NCI-H510A treated with DMSO at 0.1 percent for 48 hours (cell line): ENCODE results near the gene KLF15.

ENCODE experiments used
- DNase-seq: peaks from one replicate; lab custom pipeline; 2025; lab: John Stamatoyannopoulos, UW

KLF15 gene

DNA sequence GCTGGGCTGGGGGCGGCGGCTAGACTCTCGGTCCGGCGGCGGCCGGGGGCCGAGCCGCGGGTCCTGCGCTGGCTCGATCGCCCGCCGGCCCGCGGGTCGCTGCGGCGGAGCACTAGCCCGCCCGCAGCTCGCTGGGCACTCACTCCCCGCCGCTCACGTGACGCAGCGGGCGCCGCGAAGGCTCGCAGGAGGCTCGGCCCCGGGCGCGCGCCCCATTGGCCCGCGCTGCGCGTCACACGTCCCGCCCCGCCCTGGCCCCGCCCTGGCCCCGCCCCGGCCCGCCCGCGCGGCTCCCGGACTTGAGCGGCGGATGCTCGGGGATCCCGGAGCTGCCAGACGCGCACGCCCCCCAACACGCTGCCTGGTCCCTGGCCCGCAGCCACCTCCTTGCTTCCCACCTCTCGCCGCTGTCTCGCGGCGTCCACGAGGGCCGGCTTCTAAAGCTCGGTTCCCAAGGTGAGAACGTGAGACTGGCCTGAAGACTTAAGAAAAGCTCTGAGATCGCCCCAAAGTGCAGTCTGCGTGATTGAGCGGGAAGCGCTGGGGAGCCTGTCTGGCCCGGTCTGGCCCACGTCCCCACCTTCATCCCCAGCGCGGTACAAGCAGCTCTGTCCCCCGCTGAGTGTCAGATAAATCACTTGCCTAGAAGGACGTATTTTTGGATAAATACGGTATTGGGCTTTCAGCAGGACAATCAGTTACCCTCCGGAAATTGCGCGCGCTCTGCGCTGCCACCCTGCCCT lies at the start of gene KLF15:
KLF15 (minus strand) TSS at position 114 of the 743 bp plus-strand sequence. CDS start 4,486 bp downstream, outside the sequence.
- DNase-seq = peak; percentile 67

DNA sequence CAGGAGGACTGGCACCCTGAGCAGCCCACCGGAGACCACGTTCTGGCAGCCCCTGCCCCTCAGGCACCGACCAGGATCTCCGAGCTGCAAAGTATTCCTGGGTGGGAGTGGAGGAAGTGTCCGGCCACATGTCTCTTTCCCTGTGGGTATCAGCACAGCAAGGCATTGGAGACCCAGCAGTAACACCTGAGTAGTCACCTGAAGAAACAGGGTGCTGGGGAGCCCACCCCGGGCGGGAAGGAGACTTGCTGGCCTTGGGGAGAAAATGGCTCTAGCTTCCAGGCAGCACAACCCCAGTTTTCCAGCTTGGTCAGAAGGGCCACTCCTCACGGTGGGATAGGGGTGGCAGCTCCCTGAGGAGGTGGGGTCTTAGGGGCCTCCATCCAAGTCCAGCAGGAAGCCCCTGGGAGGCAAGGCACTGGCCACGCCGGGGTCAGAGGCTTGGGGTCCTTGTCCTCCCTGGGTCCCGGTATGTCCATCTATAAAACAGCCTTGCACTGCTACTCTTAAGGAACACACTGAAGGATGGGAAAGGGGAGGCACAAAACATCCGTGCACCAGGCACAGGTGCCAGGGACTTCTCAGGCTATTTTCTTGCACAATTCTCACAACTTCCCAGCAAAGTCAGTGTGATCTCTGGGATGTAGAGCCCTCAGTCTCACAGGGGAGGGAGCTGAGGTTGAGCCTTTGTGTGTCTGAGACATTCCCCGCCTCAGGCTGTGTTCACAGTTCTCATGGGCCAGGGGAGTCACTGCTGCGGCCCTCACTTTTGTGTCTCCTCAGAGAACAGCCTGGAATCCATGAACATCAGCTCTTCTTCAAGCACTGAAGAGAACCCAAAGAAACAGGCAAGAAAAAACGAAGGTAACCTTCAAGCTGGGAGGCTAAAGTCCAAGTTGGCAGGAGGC lies 49.4 kb upstream of the KLF15 start:
- DNase-seq = no peak

DNA sequence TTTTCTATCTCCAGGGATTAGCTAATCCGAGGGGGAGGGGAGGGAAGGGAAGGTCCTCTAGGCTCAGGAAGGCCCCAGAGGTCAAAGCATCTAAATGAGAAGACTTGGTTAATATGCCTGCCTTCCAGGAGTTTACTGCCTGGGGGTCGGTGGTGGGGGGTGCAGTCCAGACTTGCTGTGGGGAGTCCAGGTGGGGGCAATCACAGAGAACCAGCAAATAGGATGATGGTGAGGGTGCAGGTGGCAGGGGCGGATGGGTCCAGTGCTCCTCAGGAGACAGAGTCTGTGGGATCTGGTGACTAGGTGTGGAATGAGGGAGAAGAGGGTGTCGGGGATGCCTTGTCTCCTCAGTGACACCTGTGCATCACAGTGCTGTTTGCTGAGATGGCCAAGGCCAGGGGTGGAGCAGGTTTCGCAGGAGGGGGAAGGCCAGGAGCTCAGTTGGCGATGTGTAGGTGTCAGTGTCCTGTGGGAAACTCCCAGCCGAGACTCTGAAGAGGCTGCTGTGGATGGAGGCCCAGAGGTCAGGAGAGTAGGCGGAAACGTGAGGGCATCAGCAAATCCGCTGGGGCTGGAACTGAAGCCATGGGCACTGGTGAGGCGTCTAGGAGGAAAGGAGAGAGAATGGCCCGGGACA lies 45.6 kb upstream of the KLF15 start:
- DNase-seq = no peak

DNA sequence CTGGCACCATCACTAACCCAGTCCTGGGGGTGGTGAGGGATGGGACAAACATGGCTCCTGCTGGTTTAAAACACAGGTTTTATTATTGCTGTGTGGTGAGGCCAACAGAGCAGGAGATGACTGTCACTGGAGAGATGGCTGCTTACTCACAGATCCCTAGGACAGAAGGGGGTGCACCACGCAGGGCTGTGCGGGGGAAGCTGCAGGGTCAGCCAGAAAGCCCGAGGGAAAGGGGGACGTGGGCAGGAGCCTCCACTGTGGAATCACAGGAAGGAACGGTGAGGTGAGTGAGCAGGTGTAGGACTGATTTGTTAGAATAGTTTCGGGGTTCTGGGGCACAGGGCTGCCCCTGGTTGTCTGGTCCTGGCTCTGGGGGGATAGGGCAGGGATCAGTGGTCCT lies 45.0 kb upstream of the KLF15 start:
- no peak for DNase-seq

DNA sequence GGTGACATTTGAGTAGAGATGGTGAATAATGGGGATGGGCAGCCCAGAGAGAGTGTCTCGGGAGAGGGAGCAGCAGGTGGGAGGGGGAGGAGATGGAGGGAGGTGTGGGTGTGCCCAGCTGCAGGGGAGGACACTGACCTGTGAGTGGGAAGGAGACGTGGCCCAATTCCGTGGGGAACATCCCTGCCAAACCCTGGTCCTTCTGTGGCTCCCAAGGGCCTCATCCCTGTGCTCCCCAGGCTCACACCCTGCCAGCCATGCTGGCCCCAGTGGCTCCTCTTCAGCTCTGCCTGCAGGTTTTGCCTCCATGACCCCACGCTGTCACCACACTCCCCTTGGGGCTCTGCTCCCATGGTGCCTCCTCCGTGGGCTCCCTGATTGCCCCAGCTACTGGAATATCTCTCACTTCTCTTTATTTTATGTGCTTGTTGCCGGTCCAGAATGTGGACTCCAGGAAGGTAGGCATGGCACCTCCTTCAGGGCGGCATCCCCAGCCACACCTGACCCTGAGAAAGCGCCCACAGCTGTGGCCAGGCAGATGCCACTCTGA lies 44.5 kb upstream of the KLF15 start:
- DNase-seq = no peak

DNA sequence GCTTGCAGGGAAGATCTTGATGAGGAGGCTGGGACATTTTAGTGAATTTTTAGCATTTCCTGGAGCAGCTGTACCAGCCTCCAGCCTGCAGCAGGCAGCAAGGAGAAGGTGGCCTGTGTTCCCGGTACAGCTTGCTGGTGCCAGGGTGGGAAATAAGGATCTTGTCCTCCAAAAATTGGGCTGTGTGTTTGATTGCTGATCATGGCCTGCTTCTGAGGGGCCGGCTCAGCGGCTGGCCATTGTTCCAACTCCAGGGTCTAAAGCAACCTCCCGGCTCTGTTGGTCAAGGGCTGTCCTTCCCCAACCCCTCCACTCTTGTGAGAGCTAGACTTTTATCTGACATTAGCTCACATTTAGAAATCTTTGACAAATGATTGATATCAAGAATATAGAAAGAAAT lies 42.5 kb upstream of the KLF15 start:
- no peak for DNase-seq

DNA sequence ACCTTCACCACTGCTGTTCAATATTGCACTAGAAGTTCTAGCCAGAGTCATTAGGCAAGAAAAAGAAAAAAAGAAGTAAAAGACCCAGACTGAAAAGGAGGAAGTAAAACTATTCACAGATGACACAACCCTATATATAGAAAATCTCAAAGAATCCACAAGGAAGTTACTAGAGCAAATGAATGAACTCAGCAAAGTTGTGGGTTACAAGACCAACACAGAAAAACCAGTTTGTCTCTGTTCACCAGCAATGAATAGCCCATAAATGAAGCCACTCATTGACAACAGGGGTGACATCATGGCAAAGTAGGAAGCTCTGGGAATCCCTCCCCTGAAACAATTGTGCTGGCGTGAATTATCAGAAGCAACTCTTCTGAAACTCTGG lies 42.1 kb upstream of the KLF15 start:
- no peak for DNase-seq

DNA sequence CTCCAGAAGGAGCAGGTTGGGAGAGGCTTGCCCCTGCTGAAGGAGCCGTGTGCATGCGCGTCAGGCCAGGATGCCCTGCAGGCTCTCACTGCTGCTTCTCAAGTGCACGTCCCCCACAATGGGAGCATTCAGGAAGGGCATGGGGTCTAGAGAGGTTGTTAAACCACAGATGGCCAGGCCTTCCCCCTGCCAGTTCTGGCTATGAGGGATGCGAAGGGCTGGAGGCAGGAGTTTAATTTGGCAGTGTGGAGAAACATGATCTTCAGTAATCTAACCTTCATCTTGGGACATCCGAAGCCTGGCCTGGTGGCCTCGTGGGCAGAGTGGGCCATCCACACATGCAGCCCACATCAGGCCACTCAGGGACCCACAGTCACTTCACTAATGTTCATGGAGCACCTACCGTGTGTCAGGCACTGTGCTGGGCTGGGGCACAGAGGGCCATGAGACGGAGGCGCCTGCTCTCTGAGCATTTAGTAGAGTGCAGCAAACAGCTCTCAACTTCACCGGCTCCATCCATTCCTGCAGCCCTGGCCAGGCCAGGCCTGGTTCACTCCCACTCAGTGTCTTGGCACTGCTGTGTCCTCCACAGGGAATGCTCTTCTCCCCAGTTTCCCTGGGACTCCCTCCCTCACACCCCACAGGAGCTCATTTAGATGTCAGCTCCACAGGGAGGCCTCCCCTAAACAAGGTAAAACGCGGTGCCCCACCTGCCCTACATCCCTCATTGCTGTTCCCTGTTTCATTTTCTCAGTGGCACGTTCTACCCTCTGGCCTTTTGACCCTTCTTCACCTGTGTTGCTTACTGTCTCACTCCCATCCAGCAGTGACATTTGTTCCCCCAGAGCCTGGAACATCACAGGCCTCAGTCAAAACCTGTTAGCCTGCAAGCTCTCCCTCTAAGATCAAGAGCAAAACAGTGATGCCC lies 41.5 kb upstream of the KLF15 start:
- DNase-seq = no peak

DNA sequence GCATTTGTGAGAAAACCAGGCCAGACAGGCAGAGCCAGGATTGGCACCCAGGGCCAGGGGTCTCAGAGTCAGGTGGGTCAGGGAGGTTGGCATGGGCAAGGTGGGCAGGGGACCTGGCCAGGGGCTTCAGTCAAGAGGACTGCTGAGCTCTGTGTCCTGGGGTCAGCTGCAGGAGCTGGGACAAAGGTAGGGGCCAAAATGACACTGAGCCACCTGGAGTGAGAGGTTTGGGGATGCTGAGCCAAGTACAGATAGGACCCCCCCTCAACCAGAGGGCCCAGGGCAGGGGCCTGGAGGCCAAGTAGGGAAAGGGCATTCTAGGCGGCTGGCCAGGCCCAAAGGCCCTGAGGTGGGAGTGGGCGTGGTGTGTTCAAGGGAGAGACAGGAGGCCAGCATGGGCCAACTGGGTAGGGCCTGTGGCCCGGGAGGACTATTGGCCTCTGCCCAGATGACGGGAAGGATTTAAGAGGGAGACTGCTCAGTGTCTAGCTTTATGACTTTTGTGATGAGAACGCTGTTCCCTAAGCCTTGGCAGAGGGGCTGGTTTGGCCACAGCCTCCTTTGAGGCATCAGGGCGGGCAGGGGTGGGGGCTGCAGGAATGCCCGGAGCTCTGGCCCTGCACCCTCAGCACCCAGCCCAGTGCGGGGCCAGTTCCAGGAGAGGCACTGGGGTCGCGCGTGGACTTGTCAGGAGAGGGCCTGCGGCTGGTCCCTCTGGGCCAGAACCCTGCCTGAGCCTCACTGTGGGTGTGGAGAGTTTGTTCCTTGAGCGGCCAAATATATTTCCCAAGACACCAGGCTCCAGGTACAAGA lies 40.6 kb upstream of the KLF15 start:
- DNase-seq = no peak

DNA sequence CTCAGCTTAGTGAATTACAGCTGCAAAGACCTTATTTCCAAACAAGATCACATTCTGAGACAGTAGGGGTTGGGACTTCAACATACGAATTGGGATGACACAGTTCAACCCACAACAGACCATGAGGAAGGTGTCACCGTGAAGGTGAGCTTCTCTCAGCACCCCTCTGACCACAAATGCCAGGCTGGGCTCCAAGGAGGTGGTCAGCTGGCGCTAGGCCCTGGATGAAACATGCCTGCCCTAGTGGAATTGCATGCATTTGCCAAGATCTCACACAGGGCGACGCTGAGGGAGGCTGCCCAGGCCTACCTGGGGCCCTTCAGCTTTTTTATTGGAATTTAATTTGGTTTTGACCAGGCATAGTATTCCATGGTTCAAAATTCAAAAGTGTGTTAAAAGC lies 39.3 kb upstream of the KLF15 start:
- DNase-seq = no peak

DNA sequence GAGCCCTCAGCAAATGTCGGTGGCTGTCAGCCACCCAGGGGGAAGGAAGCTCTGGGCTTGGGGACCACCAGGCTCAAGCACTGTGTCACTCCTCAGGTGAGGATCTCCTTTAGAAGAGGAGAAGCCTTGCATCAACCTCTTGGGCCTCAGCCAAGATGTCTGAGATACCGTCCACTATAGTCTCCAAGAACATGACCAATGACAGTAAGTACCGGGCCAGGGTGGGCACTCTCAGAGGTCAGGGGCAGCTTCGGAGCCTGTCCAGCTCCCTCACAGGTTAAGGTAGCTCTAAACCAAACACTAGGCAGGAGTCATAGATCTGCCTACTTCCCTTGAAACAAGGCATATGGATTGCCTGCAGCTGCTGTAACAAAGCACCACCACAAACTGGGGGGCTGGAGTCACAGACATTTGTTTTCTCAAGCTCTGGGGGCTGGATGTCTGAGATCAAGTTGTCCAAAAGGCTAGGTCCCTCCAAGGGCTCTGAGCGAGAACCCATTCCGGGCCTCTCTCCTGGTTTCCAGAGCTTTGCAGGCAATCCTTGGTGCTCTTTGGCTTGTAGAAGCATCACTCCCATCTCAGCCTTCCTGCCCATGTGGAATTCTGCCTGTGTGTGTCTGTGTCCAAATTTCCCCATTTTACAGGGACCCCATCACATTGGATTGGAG lies 38.8 kb upstream of the KLF15 start:
- DNase-seq = no peak

DNA sequence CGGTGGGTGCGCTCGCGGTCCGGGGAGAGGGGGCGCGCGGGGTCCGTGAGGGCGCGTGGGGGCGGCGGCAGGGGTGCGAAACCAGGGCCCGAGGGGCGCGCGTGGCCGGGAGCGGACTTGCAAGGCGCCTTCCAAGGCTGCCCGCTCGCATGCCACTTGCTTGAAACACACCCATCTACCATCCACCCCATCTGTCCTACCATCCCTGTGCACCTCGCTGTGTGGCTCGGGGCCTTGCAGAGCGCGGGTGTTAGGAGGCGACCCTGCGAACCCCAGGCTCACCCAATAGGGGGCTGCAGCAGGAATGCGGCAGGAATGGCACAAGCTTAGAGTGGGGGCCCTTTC lies 37.7 kb upstream of the KLF15 start:
- no peak for DNase-seq

DNA sequence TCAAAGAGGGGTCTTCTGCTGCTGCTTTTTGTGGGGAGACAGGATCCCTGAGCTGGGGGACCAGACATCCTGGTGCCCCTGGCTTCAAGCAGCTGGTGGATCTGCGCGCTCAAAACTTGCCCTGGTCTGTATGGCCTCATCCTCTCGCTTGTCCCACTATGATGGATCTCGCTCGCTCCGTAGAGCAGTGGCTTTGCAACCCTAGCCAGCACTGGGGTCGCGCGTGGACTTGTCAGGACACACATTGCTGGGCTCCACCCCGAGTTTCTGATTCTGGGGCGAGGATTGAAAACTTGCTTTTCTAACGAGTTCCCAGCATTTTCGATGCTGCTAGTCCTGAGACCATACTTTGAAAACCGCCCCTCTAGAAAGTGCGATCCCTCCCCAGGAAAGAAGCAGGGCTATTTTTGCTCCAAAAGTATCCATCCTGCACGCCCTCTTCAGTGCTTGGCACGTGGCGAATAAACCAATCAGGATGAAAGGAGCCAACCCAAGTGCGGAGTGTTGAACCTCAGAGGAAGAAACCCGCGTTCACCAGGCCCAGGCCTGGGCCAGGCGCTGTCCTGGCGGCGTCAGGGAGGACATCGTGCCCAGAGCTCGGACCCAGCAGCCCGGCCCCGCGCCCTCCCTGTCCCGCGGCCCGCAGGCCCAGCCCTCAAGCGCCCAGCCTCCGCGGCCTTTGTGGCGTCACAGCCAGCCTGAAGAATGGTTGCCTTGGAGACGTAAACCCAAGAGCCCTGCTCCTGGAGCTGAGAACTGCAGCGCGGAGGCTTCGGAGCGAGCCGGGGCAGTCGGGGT lies 37.2 kb upstream of the KLF15 start, which contains the start of gene CFAP100:
CFAP100 (plus strand) TSS at position 731 of the 798 bp plus-strand sequence. CDS start 1,092 bp downstream, outside the sequence.
- peak; percentile 19 for DNase-seq

DNA sequence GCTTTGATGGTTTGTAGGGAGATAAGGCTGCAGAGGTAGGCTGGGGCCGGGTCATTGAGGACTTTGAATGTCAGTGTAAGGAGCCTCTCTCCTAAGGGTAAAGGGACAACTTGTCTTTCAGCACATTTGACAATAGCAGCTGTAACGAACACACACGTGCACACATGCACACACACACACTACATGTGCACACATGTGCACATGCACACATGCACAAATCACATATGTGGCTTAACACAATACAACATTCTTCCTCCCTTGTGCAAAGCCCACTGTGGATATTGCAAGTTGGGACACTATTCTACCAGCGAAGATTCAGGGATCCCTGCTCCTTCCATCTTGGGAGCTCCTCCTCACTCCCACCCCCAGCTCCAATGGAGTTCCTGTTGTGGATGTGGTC lies 36.4 kb upstream of the KLF15 start:
- DNase-seq = no peak

DNA sequence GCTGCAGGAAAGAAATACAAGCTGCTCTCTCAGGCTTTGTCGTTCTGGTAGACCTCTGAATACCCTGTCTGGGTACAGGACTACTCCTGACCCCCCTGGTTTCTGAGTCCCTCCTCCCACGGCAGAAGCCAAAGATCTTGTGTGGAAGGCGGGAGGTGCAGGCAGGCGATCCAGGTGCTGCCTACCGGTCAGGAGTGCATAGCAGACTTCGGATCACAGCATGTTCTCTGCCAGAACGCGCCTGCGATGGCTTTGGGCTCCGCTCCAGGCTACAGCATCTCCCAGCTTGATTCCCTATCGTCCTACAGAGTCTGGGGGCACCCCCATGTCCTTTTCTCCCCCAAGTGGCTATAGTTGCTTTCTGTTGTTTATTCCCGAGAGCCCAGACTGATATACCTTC lies 35.0 kb upstream of the KLF15 start:
- DNase-seq = no peak

DNA sequence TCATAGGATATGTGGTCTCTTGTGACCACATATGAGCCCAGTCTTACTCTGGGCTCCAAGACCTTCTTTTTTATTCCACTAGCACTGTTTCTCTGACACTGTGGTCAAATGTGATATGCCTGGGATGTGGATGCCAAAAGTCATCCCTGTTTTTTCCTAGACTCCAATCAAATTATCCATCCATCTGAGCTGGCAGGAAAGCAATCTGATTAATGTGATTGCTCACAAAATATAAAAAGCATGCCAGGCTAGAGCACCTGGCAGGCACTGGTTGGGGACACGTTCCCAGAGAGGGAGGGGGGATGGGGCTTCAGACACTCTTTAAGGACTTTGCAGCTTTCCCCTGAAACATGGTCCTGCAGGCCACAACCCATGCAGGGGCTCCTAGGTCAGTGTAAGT lies 34.4 kb upstream of the KLF15 start:
- DNase-seq = no peak

DNA sequence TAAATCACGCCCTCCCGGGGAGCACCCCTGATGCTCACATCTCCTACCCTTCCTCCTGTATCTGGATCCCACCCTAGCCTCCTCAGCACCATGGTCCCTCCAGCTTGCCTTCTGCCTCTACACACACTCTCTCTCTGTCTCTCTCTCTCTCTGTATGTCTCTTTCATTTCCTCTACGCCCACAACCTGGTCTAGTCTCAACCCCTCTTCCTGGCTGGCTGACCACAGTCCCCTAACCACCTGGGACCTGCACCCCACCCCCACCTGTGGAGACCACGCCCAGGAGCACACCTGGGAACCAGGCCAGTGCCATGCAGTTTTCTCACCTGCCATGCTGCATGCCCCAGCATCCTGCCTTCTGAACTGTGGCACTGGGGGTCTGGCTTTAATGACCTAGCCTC lies 33.5 kb upstream of the KLF15 start:
- DNase-seq = no peak

DNA sequence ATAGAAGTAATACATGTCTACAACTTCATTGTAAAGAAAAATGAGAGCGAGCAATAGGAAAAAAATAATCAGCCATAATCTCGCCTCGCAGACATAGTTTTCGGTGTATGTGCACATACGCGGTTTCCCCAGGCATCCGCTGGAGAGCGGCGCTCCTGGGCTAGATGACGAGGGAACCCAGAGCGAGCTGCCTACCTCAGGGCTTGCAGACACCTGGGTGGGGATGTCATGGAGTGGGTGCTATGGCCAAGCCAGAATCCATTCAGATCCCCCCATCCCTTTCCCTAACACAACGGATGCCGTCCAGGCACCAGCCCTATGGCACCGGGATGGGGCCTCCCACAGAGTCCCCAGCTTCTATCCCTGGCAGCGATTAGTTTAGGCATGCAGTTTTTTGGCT lies 33.0 kb upstream of the KLF15 start:
- DNase-seq = no peak

DNA sequence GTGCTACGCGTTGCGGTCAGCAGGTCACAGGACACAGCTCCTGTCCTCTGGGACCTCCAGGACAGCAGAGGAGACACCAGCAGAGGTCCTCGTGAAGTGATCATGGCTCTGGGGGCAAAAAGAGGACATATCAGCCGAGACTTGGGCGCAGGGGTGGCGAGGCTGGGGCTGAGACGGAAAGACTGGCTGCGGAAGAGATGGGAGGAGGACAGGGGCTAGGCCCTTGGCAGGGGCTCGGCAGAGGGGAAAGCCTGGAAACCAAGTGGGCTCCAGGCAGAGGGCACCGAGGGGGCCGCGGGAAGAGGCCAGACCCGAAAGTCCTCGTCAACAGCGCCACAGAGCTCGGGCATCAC lies 32.6 kb upstream of the KLF15 start:
- no peak for DNase-seq
